ENCODE results near the gene RSAD1.
"Not testable (repeated sequence)": the region's sequence is repeated elsewhere in the genome, so short reads cannot be mapped to it uniquely, and the experiment has no call there.

RSAD1 gene

GRCh38 chr17:50471009-50471905 is 7.4 kb upstream of the RSAD1 start:
- no peak overlapping the region for H3K4me3 ChIP-seq (ENCODE audit: low read length in 2 of 2)
- no peaks in the 10 kb centered on the region for H3K9me3 ChIP-seq (ENCODE audit: control insufficient read depth in 2 of 2, low read length in 2 of 2)
- peak overlapping the region in 1 of 2 donors; percentile 36 for H3K9ac ChIP-seq (ENCODE audit: low read depth in 1 of 2, low read length in 2 of 2)
- peaks cover 31 to 52% of the 10 kb centered on the region in 2 donors for H3K4me1 ChIP-seq (ENCODE audit: control insufficient read depth in 2 of 2, insufficient read depth in 2 of 2, low read length in 2 of 2)
- peaks cover 15 to 24% of the 10 kb centered on the region in 2 donors for H3K36me3 ChIP-seq (ENCODE audit: control insufficient read depth in 2 of 2, insufficient read depth in 2 of 2, low read length in 2 of 2)
- H3K27me3 ChIP-seq (ENCODE audit: control insufficient read depth in 2 of 2, insufficient read depth in 2 of 2, low read length in 2 of 2): peaks cover 0 to 3% of the 10 kb centered on the region in 2 donors
- H3K27ac ChIP-seq (ENCODE audit: low read depth in 2 of 2, low read length in 2 of 2): peak overlapping the region; percentile 32 to 51

- Histone ChIP-seq H3K27me3 (ENCODE audit: control insufficient read depth in 2 of 2, insufficient read depth in 2 of 2, low read length in 2 of 2) (peaks cover 0 to 3% of the 10 kb centered on the region in 2 donors), H3K27ac (ENCODE audit: low read depth in 2 of 2, low read length in 2 of 2) (no peak overlapping the region), H3K9ac (ENCODE audit: low read depth in 1 of 2, low read length in 2 of 2) (no peak overlapping the region), H3K4me3 (ENCODE audit: low read length in 2 of 2) (no peak overlapping the region), H3K36me3 (ENCODE audit: control insufficient read depth in 2 of 2, insufficient read depth in 2 of 2, low read length in 2 of 2) (peaks cover 15 to 24% of the 10 kb centered on the region in 2 donors), H3K9me3 (ENCODE audit: control insufficient read depth in 2 of 2, low read length in 2 of 2) (no peaks in the 10 kb centered on the region), H3K4me1 (ENCODE audit: control insufficient read depth in 2 of 2, insufficient read depth in 2 of 2, low read length in 2 of 2) (peaks cover 27 to 48% of the 10 kb centered on the region in 2 donors)
Observed at GRCh38 chr17:50472286-50472685, 6.4 kb upstream of the RSAD1 start.

GRCh38 chr17:50472761-50473161 is 5.9 kb upstream of the RSAD1 start:
- H3K9ac ChIP-seq (ENCODE audit: low read depth in 1 of 2, low read length in 2 of 2); H3K27me3 ChIP-seq (ENCODE audit: control insufficient read depth in 2 of 2, insufficient read depth in 2 of 2, low read length in 2 of 2); H3K4me3 ChIP-seq (ENCODE audit: low read length in 2 of 2); H3K27ac ChIP-seq (ENCODE audit: low read depth in 2 of 2, low read length in 2 of 2); H3K9me3 ChIP-seq (ENCODE audit: control insufficient read depth in 2 of 2, low read length in 2 of 2): not testable (repeated sequence)
- Histone ChIP-seq H3K36me3 (ENCODE audit: control insufficient read depth in 2 of 2, insufficient read depth in 2 of 2, low read length in 2 of 2) (peaks cover 15 to 24% of the 10 kb centered on the region in 2 donors), H3K4me1 (ENCODE audit: control insufficient read depth in 2 of 2, insufficient read depth in 2 of 2, low read length in 2 of 2) (peaks cover 26 to 44% of the 10 kb centered on the region in 2 donors)

GRCh38 chr17:50473901-50474300 is 4.8 kb upstream of the RSAD1 start:
- Histone ChIP-seq H3K27me3 (ENCODE audit: control insufficient read depth in 2 of 2, insufficient read depth in 2 of 2, low read length in 2 of 2) (no peaks in the 10 kb centered on the region), H3K9me3 (ENCODE audit: control insufficient read depth in 2 of 2, low read length in 2 of 2) (no peaks in the 10 kb centered on the region), H3K4me1 (ENCODE audit: control insufficient read depth in 2 of 2, insufficient read depth in 2 of 2, low read length in 2 of 2) (peaks cover 29 to 44% of the 10 kb centered on the region in 2 donors), H3K9ac (ENCODE audit: low read depth in 1 of 2, low read length in 2 of 2) (no peak overlapping the region), H3K27ac (ENCODE audit: low read depth in 2 of 2, low read length in 2 of 2) (no peak overlapping the region), H3K36me3 (ENCODE audit: control insufficient read depth in 2 of 2, insufficient read depth in 2 of 2, low read length in 2 of 2) (peaks cover 15 to 22% of the 10 kb centered on the region in 2 donors), H3K4me3 (ENCODE audit: low read length in 2 of 2) (no peak overlapping the region)

- H3K9me3 ChIP-seq (ENCODE audit: control insufficient read depth in 2 of 2, low read length in 2 of 2): no peaks in the 10 kb centered on the region
- H3K4me1 ChIP-seq (ENCODE audit: control insufficient read depth in 2 of 2, insufficient read depth in 2 of 2, low read length in 2 of 2): peaks cover 26 to 39% of the 10 kb centered on the region in 2 donors
- H3K9ac ChIP-seq (ENCODE audit: low read depth in 1 of 2, low read length in 2 of 2): no peak overlapping the region
- no peak overlapping the region for H3K27ac ChIP-seq (ENCODE audit: low read depth in 2 of 2, low read length in 2 of 2)
- no peak overlapping the region for H3K4me3 ChIP-seq (ENCODE audit: low read length in 2 of 2)
- H3K36me3 ChIP-seq (ENCODE audit: control insufficient read depth in 2 of 2, insufficient read depth in 2 of 2, low read length in 2 of 2): peaks cover 15 to 22% of the 10 kb centered on the region in 2 donors
- no peaks in the 10 kb centered on the region for H3K27me3 ChIP-seq (ENCODE audit: control insufficient read depth in 2 of 2, insufficient read depth in 2 of 2, low read length in 2 of 2)
Observed at GRCh38 chr17:50474523-50474922, 4.1 kb upstream of the RSAD1 start.

- no peak overlapping the region for H3K9ac ChIP-seq (ENCODE audit: low read depth in 1 of 2, low read length in 2 of 2)
- peaks cover 15 to 22% of the 10 kb centered on the region in 2 donors for H3K36me3 ChIP-seq (ENCODE audit: control insufficient read depth in 2 of 2, insufficient read depth in 2 of 2, low read length in 2 of 2)
- H3K27ac ChIP-seq (ENCODE audit: low read depth in 2 of 2, low read length in 2 of 2): no peak overlapping the region
- H3K9me3 ChIP-seq (ENCODE audit: control insufficient read depth in 2 of 2, low read length in 2 of 2): no peaks in the 10 kb centered on the region
- H3K4me1 ChIP-seq (ENCODE audit: control insufficient read depth in 2 of 2, insufficient read depth in 2 of 2, low read length in 2 of 2): peaks cover 26 to 37% of the 10 kb centered on the region in 2 donors
- no peaks in the 10 kb centered on the region for H3K27me3 ChIP-seq (ENCODE audit: control insufficient read depth in 2 of 2, insufficient read depth in 2 of 2, low read length in 2 of 2)
- H3K4me3 ChIP-seq (ENCODE audit: low read length in 2 of 2): peak overlapping the region; percentile 18 to 60
Observed at GRCh38 chr17:50475362-50475761, 3.3 kb upstream of the RSAD1 start.

GRCh38 chr17:50475775-50476544 is 2.7 kb upstream of the RSAD1 start:
- Histone ChIP-seq H3K4me3 (ENCODE audit: low read length in 2 of 2) (peak overlapping the region; percentile 45 to 72), H3K4me1 (ENCODE audit: control insufficient read depth in 2 of 2, insufficient read depth in 2 of 2, low read length in 2 of 2) (peaks cover 20 to 31% of the 10 kb centered on the region in 2 donors), H3K36me3 (ENCODE audit: control insufficient read depth in 2 of 2, insufficient read depth in 2 of 2, low read length in 2 of 2) (peaks cover 14 to 20% of the 10 kb centered on the region in 2 donors), H3K27ac (ENCODE audit: low read depth in 2 of 2, low read length in 2 of 2) (peak overlapping the region; percentile 78 to 81), H3K9ac (ENCODE audit: low read depth in 1 of 2, low read length in 2 of 2) (peak overlapping the region; percentile 35 to 74)
- H3K9me3 ChIP-seq (ENCODE audit: control insufficient read depth in 2 of 2, low read length in 2 of 2); H3K27me3 ChIP-seq (ENCODE audit: control insufficient read depth in 2 of 2, insufficient read depth in 2 of 2, low read length in 2 of 2): not testable (repeated sequence)

GRCh38 chr17:50476545-50477315 is 1.9 kb upstream of the RSAD1 start:
- H3K4me3 ChIP-seq (ENCODE audit: low read length in 2 of 2): peak overlapping the region; percentile 45 to 72
- peak overlapping the region; percentile 78 to 81 for H3K27ac ChIP-seq (ENCODE audit: low read depth in 2 of 2, low read length in 2 of 2)
- H3K27me3 ChIP-seq (ENCODE audit: control insufficient read depth in 2 of 2, insufficient read depth in 2 of 2, low read length in 2 of 2): no peaks in the 10 kb centered on the region
- H3K9ac ChIP-seq (ENCODE audit: low read depth in 1 of 2, low read length in 2 of 2): peak overlapping the region; percentile 35 to 74
- peaks cover 8 to 12% of the 10 kb centered on the region in 2 donors for H3K36me3 ChIP-seq (ENCODE audit: control insufficient read depth in 2 of 2, insufficient read depth in 2 of 2, low read length in 2 of 2)
- H3K4me1 ChIP-seq (ENCODE audit: control insufficient read depth in 2 of 2, insufficient read depth in 2 of 2, low read length in 2 of 2): peaks cover 18 to 28% of the 10 kb centered on the region in 2 donors
- H3K9me3 ChIP-seq (ENCODE audit: control insufficient read depth in 2 of 2, low read length in 2 of 2): no peaks in the 10 kb centered on the region

GRCh38 chr17:50477976-50478375 is 684 bp upstream of the RSAD1 start:
- no peaks in the 10 kb centered on the region for H3K9me3 ChIP-seq (ENCODE audit: control insufficient read depth in 2 of 2, low read length in 2 of 2)
- H3K27me3 ChIP-seq (ENCODE audit: control insufficient read depth in 2 of 2, insufficient read depth in 2 of 2, low read length in 2 of 2): no peaks in the 10 kb centered on the region
- peaks cover 5 to 10% of the 10 kb centered on the region in 2 donors for H3K36me3 ChIP-seq (ENCODE audit: control insufficient read depth in 2 of 2, insufficient read depth in 2 of 2, low read length in 2 of 2)
- H3K27ac ChIP-seq (ENCODE audit: low read depth in 2 of 2, low read length in 2 of 2): peak overlapping the region; percentile 85 to 86
- peak overlapping the region; percentile 65 to 83 for H3K9ac ChIP-seq (ENCODE audit: low read depth in 1 of 2, low read length in 2 of 2)
- peak overlapping the region in 1 of 2 donors; percentile 86 for H3K4me3 ChIP-seq (ENCODE audit: low read length in 2 of 2)
- peaks cover 23 to 32% of the 10 kb centered on the region in 2 donors for H3K4me1 ChIP-seq (ENCODE audit: control insufficient read depth in 2 of 2, insufficient read depth in 2 of 2, low read length in 2 of 2)
